ENCODE measurements around the gene PDE4D. TPM values are rescaled to one million over a fixed set of nuclear protein-coding genes. Genes with fewer than 3 reads are reported as not detected.

PDE4D gene
- total RNA-seq, 1 donor from 2014 or later, result 28.2 TPM

GRCh38 chr5:59328709-59329296, 564.7 kb downstream of the PDE4D start:
- ChIA-PET POLR2A (no interaction called here), CTCF (no interaction called here)
- intact Hi-C loops (cut with micrococcal nuclease), result no loop called here
- TF ChIP-seq CTCF (IDR thresholded peaks at IDR 0.05), result no peak
- Mint-ChIP-seq H3K4me3 (no peak overlapping the region), H3K4me1 (no peaks in the 10 kb centered on the region), H3K36me3 (ENCODE audit: low read depth) (no peaks in the 10 kb centered on the region), H3K27me3 (no peaks in the 10 kb centered on the region), H3K27ac (no peak overlapping the region), H3K9me3 (no peaks in the 10 kb centered on the region)
- DNase-seq, result no peak
- ATAC-seq (ENCODE audit: low read depth), result no peak

- Mint-ChIP-seq H3K27ac (no peak overlapping the region), H3K36me3 (ENCODE audit: low read depth) (no peaks in the 10 kb centered on the region), H3K9me3 (no peaks in the 10 kb centered on the region), H3K4me3 (no peak overlapping the region), H3K4me1 (no peaks in the 10 kb centered on the region), H3K27me3 (no peaks in the 10 kb centered on the region)
- no peak for DNase-seq
- CTCF ChIA-PET, result interaction anchor here (0.6 kb wide), 2 partner anchors 867 to 891 kb away, joined by 4 to 5 read pairs; no protein-coding TSS in a partner anchor
- intact Hi-C loops (cut with micrococcal nuclease), result no loop called here
- ATAC-seq (ENCODE audit: low read depth), result no peak
- POLR2A ChIA-PET, result interaction anchor here (0.6 kb wide), 1 partner anchor 12 kb away, joined by 4 read pairs; no protein-coding TSS in a partner anchor
- TF ChIP-seq CTCF (IDR thresholded peaks at IDR 0.05), result no peak
These were observed 566.1 kb downstream of the PDE4D start for GRCh38 chr5:59327191-59327980.

GRCh38 chr5:59326596-59326995, 566.9 kb downstream of the PDE4D start:
- Mint-ChIP-seq H3K27ac (no peak overlapping the region), H3K27me3 (no peaks in the 10 kb centered on the region), H3K36me3 (ENCODE audit: low read depth) (no peaks in the 10 kb centered on the region), H3K4me3 (no peak overlapping the region), H3K9me3 (no peaks in the 10 kb centered on the region), H3K4me1 (no peaks in the 10 kb centered on the region)
- DNase-seq, result no peak
- CTCF ChIA-PET, result no interaction called here
- intact Hi-C loops (cut with micrococcal nuclease), result no loop called here
- POLR2A ChIA-PET, result no interaction called here
- TF ChIP-seq CTCF (IDR thresholded peaks at IDR 0.05), result no peak
- no peak for ATAC-seq (ENCODE audit: low read depth)

GRCh38 chr5:59325070-59325469, 568.5 kb downstream of the PDE4D start:
- no peak overlapping the region for H3K27ac Mint-ChIP-seq
- CTCF ChIA-PET, result no interaction called here
- DNase-seq (no peak), ATAC-seq (ENCODE audit: low read depth) (no peak)
- no peaks in the 10 kb centered on the region for H3K9me3 Mint-ChIP-seq
- intact Hi-C loops (cut with micrococcal nuclease), result no loop called here
- no peaks in the 10 kb centered on the region for H3K27me3 Mint-ChIP-seq
- H3K36me3 Mint-ChIP-seq (ENCODE audit: low read depth), result no peaks in the 10 kb centered on the region
- POLR2A ChIA-PET, result no interaction called here
- no peak overlapping the region for H3K4me3 Mint-ChIP-seq
- no peak for TF ChIP-seq CTCF (IDR thresholded peaks at IDR 0.05)
- H3K4me1 Mint-ChIP-seq, result no peaks in the 10 kb centered on the region

GRCh38 chr5:59322894-59323293, 570.6 kb downstream of the PDE4D start:
- intact Hi-C loops (cut with micrococcal nuclease), result no loop called here
- H3K27me3 Mint-ChIP-seq, result no peaks in the 10 kb centered on the region
- no peaks in the 10 kb centered on the region for H3K4me1 Mint-ChIP-seq
- POLR2A ChIA-PET, result no interaction called here
- H3K9me3 Mint-ChIP-seq, result no peaks in the 10 kb centered on the region
- no peak overlapping the region for H3K4me3 Mint-ChIP-seq
- TF ChIP-seq CTCF (IDR thresholded peaks at IDR 0.05), result no peak
- ATAC-seq (ENCODE audit: low read depth) (no peak), DNase-seq (no peak)
- no peaks in the 10 kb centered on the region for H3K36me3 Mint-ChIP-seq (ENCODE audit: low read depth)
- H3K27ac Mint-ChIP-seq, result no peak overlapping the region
- CTCF ChIA-PET, result no interaction called here
